ENCODE data around the gene CENPP. TPM values are rescaled to one million over a fixed set of nuclear protein-coding genes. Genes with fewer than 3 reads are reported as not detected.

Gene CENPP
- total RNA-seq, 4 donors from 2014 or later = 0.88 to 12.0 (median 4.3) TPM

- Histone ChIP-seq H3K4me1 (no peaks in the 10 kb centered on the region), H3K36me3 (no peaks in the 10 kb centered on the region), H3K4me3 (peak within 1 kb of the TSS; percentile 69 to 72), H3K9me3 (no peaks in the 10 kb centered on the region), H3K27me3 (no peaks in the 10 kb centered on the region), H3K27ac (peak within 1 kb of the TSS; percentile 80 to 83)
- TF ChIP-seq POLR2A (IDR thresholded peaks at IDR 0.05) = peak; percentile 53 to 75
- TF ChIP-seq, protein P1, sequence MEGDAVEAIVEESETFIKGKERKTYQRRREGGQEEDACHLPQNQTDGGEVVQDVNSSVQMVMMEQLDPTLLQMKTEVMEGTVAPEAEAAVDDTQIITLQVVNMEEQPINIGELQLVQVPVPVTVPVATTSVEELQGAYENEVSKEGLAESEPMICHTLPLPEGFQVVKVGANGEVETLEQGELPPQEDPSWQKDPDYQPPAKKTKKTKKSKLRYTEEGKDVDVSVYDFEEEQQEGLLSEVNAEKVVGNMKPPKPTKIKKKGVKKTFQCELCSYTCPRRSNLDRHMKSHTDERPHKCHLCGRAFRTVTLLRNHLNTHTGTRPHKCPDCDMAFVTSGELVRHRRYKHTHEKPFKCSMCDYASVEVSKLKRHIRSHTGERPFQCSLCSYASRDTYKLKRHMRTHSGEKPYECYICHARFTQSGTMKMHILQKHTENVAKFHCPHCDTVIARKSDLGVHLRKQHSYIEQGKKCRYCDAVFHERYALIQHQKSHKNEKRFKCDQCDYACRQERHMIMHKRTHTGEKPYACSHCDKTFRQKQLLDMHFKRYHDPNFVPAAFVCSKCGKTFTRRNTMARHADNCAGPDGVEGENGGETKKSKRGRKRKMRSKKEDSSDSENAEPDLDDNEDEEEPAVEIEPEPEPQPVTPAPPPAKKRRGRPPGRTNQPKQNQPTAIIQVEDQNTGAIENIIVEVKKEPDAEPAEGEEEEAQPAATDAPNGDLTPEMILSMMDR (IDR thresholded peaks at IDR 0.05) = peak; percentile 44 to 54 (median 47)
- intact Hi-C loops (cut with DNase I; ENCODE audit: low total_unique reads) = no loop called here
- peak; percentile 98 to 100 for DNase-seq
These were observed 32.1 kb upstream of the CENPP start, which contains the start of gene IARS1 for GRCh38 chr9:92293452-92294296. Gene IARS1 (minus strand): TSS chr9:92293697. CDS start chr9:92289419, 4,278 bp downstream.

DNA sequence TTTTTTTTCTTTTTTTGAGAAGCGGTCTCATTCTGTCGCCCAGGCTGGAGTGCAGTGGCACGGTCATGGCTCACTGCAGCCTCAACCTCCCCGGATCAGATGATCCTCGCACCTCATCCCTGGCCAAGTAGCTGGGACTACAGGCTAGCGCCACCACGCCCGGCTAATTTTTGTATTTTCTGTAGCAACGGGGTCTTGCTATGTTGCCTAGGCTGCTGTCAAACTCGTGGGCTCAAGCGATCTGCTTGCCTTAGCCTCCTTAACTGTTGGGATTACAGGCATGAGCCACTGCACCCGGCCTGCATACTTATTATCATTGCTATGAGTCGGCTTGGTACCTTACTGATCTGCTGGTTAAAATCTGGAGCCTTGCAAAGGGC lies 31.5 kb upstream of the CENPP start:
- no peak for DNase-seq
- intact Hi-C loops (cut with DNase I; ENCODE audit: low total_unique reads) = no loop called here
- H3K4me3 ChIP-seq = peak overlapping the region; percentile 69 to 72
- H3K27ac ChIP-seq = peak overlapping the region; percentile 80 to 83
- H3K4me1 ChIP-seq = no peaks in the 10 kb centered on the region
- no peaks in the 10 kb centered on the region for H3K36me3 ChIP-seq
- no peaks in the 10 kb centered on the region for H3K9me3 ChIP-seq
- no peaks in the 10 kb centered on the region for H3K27me3 ChIP-seq
- no peak for TF ChIP-seq POLR2A (IDR thresholded peaks at IDR 0.05)
- TF ChIP-seq, protein P1 (IDR thresholded peaks at IDR 0.05) = no peak

DNA sequence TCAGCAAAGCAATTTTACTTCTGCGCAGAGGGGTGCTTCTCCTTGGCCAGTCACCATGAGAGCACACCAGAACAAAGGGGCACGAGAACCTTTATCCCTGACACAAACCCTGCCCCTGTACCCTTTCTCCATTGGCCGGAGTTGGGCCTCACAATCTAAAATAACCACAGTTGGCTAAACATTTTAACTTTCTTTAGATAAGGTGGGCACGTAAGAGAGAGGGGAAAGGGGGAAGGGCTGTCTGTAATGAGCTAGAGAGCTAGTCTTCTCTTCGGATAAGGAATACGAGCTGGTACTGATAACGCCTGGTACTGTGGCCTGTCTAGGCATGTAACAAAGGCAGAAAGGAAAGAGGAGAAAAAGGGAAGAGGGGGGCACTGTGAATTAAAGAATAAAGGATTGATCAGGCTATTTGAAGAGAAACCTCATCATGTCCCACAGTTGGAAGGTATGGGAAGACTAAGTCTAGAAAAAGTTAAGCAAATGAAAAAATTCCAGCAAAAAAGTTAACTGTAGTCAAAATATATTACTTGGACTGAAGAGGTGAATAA lies 30.4 kb upstream of the CENPP start:
- intact Hi-C loops (cut with DNase I; ENCODE audit: low total_unique reads) = no loop called here
- Histone ChIP-seq H3K27me3 (no peaks in the 10 kb centered on the region), H3K9me3 (no peaks in the 10 kb centered on the region), H3K4me3 (no peak overlapping the region), H3K27ac (no peak overlapping the region), H3K4me1 (no peaks in the 10 kb centered on the region), H3K36me3 (no peaks in the 10 kb centered on the region)
- no peak for DNase-seq
- TF ChIP-seq, protein P1 (IDR thresholded peaks at IDR 0.05) = no peak
- no peak for TF ChIP-seq POLR2A (IDR thresholded peaks at IDR 0.05)

- no peak overlapping the region for H3K27ac ChIP-seq
- no peaks in the 10 kb centered on the region for H3K36me3 ChIP-seq
- H3K9me3 ChIP-seq = no peaks in the 10 kb centered on the region
- TF ChIP-seq, protein P1 (IDR thresholded peaks at IDR 0.05) = no peak
- no peak for TF ChIP-seq POLR2A (IDR thresholded peaks at IDR 0.05)
- H3K4me1 ChIP-seq = no peaks in the 10 kb centered on the region
- no peaks in the 10 kb centered on the region for H3K27me3 ChIP-seq
- DNase-seq = no peak
- intact Hi-C loops (cut with DNase I; ENCODE audit: low total_unique reads) = no loop called here
- H3K4me3 ChIP-seq = no peak overlapping the region
These were observed 29.9 kb upstream of the CENPP start for GRCh38 chr9:92295827-92296258.

DNA sequence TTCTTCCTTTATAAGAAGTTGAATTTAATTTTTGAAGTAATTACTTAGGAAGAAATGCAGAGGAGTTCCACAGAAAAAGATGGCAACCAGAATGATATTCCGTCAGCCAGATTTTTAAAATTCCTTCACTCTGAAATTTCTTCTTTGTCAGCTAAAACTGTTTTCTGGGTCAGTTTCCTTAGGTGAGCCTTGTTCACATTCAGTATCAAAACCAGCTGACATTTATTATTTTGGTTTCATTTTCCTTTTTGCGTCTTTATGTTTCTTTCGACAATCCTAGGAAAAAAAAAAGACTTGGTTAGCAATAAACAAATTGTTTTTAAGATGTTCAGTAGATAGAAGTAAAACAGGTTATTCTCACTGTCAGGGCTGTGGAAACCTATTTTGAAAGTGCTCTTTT lies 28.1 kb upstream of the CENPP start:
- Histone ChIP-seq H3K4me1 (no peaks in the 10 kb centered on the region), H3K27me3 (no peaks in the 10 kb centered on the region), H3K4me3 (no peak overlapping the region), H3K36me3 (no peaks in the 10 kb centered on the region), H3K9me3 (no peaks in the 10 kb centered on the region), H3K27ac (no peak overlapping the region)
- DNase-seq = no peak
- intact Hi-C loops (cut with DNase I; ENCODE audit: low total_unique reads) = no loop called here
- no peak for TF ChIP-seq POLR2A (IDR thresholded peaks at IDR 0.05)
- TF ChIP-seq, protein P1 (IDR thresholded peaks at IDR 0.05) = no peak
